ENCODE data around the gene NEMP1.
"Not testable (repeated sequence)": the region's sequence is repeated elsewhere in the genome, so short reads cannot be mapped to it uniquely, and the experiment has no call there.

The NEMP1 gene

GRCh38 chr12:57022324-57022723, 56.3 kb downstream of the NEMP1 start:
- not testable (repeated sequence) for DNase-seq

DNA sequence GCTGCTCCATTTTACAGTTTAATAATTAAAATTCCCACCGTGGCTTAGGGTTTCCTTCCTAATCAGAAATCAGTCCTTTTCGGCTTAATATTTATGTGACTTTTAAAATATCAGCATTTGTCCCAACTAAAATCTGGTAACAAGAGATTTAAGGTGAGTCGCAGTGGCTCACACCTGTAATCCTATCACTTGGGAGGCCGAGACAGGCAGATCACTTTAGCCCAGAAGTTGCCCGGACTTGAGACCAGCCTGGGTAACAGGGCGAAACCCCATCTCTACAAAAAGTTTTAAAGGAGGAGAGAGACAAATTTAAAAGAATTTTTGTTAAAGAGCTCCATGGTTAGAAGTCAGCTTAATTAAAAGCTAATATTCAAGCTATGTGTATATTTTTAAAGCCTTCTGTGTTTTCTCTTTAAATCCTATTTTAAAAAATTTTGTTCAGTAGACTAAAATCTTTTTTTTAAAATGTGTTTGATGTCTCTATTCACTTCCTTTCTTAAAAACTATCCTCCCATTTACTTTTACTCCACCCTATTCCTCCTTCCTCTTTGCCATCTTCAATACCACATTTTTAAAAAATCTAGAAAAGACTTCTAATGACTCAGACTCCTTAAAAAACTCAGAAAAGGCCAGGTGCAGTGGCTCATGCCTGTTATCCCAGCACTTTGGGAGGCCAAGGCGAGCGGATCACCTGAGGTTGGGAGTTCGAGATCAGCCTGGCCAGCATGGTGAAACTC, 58.4 kb downstream of the NEMP1 start:
- DNase-seq = no peak

DNA sequence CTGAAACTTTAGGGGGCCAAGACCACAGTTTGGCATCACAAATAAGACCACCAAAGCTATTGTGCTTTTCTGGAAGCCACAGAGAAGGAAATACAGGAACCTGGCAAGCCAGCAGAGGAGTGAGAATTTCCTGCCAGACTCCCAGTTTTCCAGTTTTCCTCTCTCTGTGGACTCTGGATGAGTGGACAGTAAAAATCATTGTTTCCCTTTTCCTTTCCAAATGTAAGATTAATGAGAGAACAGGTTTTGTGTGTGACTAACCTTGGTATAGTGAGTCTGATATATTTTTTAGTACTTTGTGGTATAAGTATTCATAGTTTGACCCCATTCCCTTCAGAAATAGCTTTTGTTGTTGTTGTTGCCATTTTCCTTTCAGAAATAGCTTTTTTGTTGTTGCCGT, 59.7 kb downstream of the NEMP1 start:
- DNase-seq = no peak

GRCh38 chr12:57018353-57018752, 60.2 kb downstream of the NEMP1 start:
- DNase-seq = not testable (repeated sequence)

GRCh38 chr12:57016348-57016747, 62.2 kb downstream of the NEMP1 start, which contains the start of gene TAC3:
TAC3 (minus strand) TSS chr12:57016529; CDS start chr12:57015797, 732 bp downstream.
- no peak for DNase-seq

GRCh38 chr12:57012600-57013465, 65.8 kb downstream of the NEMP1 start:
- no peak for DNase-seq

DNA sequence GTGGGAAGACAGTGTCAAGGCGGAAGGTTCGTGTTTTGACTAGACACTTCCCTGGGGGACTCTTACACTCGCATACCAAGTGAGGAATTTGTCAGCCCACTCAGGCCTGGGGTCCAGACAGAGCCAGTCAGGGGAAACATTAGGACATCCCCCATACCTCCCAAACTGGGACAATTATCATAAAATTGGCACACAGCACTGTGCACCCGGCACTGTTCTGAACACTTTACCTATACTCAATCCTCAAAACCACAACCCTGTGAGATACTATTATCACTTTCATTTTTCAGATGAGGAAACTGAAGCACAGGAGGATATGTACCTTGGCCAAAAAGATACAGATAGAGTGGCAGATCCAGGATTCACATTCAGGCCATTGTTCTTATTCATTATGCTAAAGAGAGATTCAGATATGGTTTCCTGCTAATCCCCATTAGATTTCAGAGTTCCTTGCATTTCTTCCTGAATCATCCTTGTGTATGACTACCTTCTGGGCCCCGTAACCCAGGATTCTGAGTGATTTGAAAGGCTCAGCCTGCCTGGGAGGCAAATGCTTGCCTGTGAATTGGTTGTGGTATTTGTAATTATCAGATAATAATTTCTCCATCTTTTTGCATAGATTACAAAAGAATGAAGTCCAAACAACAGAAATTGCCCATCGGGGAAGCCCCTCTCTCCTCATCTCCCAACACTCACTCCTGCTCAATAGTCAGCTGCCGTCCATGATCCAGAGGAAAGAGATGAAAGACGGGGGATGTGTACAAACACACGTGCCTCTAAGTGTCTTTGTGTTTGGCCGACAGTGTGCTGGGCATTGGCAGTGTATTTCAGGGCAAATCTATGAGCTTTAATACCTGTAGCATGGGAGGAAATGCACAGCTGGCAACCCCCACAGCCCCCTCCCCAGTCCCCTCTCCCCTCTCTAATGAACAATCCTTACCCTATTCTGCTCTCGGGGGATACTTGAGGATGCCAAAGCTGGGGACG, 66.9 kb downstream of the NEMP1 start:
- DNase-seq = no peak

DNA sequence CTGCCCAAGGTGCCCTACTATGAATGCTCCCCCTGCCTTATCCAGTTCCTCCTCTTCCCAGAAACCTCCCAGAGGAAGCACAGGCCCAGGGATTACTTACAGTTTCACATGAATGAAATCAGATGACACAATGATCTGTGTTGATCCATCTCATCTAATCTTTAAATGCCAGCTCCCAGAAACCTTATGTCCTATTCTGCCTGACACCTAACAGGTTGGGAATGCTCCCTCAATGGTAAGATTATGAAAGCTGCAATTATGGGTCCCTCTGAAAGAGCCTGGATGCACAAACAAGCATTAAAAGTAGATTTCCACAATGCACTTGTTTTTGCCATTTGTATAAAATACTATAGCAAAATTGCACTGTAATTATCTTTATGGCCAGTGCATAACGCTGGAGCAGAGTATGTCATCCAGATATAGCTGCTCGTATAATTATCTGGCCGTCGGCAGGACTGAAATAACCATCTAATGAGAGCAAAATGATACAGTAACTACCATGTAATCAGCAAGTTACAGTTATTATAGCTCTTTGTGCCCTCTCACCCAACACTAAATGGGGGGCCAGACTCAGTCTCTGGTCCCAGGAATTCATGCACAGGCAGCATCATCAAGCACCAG, 67.9 kb downstream of the NEMP1 start:
- no peak for DNase-seq

DNA sequence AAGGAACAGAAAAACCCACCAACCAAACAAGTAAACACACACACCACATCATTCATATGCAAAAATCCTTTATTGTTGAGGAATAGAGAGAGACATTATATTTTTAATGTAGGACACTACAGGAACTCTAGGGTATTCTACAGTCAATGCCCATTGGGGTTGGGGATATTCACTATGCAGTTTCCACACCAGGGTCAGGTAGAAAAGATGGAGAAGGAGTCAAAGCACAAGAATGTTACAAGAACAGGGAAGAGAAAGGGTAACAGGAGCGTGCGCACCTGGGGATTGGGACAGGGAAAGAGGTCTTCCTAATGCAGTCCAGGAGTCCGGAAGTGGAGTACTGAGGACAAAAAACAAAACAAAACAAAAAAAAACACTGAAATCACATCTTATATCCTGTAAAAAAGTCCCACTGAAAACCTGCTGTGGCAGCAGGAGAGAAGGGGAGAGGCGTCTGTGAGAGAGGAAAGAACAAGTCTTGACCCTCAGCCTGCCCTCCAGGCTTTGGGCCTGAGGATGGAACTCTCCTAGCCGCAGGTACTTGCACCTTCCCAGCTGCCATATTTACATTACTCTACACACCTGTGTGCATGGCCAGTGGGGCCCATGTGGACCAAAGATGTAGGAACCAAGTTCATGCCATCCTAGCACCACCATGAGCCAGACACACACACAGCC, 68.5 kb downstream of the NEMP1 start:
- DNase-seq = no peak

DNA sequence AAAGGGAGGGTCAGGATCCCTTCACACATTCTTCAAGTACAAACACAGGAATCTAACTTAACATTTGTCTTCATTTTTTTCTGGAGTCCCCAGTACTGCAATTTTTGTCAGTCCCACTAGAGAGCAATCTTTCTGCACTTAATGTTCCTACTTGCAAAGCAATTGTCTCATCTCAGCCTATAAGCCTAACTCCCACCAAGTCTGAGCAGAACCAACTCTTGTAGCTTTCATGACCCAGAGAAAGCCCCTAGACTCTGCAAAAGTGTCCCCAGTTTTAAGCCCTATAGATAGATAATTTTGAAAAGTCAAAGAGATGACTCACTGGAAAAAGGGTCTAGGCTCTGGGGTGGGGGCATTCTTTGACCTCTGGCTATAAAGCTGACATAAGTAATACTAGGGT, 70.4 kb downstream of the NEMP1 start:
- peak; percentile 67 for DNase-seq

DNA sequence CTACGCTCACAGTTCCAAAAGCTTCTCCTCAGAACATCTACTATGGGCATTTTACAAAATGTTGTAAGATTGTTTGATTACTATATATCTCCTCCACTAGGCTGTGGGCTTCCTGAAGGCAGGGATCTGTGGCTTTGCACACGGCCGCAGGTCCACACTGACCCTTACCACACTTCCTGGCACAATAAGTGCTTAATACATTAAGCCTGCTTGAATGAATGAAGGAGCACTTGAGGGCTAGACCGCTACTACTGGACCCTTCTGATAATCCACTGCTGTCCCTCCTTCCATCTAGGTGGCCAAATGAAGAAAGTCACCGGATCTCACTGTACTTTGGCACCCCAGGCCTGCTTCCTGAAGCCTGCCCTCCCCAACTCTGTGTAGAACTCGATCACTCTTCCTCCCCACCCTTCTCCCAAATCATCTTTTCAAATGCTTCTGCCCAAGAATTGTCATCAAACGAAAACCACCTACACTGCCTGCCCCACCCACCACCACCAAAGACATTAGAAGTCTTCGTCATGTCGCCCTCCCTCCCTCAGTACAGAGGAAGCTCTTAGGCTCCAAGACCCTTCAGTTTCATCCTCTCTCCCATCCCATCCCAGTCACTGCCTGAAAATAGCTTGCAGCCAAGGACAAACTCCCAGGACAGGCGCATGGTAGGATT, 71.6 kb downstream of the NEMP1 start:
- no peak for DNase-seq

DNA sequence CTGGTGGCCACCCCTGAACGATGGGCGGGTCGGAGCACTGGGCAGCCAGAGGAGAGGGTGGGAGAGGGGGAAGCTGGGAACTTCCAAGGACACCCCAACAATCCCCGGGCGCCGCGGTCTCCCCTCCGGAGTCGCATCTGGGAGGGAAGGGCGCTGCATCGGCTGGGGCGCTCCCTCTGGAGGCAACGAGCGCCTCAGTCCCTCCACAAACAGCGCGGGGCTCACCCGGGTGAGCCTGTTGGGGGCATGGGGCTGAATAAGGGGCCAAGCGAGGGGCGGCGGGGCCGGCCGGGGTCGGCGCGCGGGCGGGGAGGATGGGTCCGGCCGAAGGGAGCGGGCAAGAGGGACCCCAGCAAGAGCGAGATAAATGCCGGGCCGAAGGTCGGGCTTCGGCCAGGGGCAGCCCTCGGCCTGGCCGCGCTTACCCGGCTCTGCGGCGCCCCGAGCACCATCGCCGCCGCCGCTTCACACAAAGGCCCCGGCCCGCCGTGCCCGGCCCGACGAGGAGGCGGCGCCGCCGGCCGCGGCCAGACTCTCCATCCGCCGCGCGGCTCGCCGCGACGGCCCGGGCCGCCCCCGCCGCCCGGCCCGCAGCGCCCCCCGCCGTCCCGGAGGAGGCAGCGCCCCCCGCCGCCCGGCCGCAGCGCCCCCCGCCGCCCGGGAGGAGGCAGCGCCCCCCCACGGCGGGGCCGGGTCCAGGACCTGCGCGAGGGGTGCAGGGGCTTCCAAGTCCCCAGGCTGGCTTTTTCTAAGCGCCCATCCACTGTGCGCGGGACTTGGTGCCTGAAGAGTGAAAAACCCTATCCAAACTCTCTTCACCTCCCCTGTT, 72.4 kb downstream of the NEMP1 start, which contains the start of gene ZBTB39:
TSS of gene ZBTB39 (minus strand) at position 567 of the 829 bp plus-strand sequence. CDS start 1,629 bp downstream, outside the sequence.
- peak; percentile 63 for DNase-seq
